HG03196 (cell line): Measurements from ENCODE around the gene HHAT.
"Not testable (repeated sequence)": the region's sequence is repeated elsewhere in the genome, so short reads cannot be mapped to it uniquely, and the experiment has no call there.

Source experiments
- ATAC-seq: cut with Tn5 transposase; IDR thresholded peaks from one replicate; pipeline ENCODE4 v1.9.1; 2021; ENCODE audit not compliant: unreplicated experiment

Gene HHAT

DNA sequence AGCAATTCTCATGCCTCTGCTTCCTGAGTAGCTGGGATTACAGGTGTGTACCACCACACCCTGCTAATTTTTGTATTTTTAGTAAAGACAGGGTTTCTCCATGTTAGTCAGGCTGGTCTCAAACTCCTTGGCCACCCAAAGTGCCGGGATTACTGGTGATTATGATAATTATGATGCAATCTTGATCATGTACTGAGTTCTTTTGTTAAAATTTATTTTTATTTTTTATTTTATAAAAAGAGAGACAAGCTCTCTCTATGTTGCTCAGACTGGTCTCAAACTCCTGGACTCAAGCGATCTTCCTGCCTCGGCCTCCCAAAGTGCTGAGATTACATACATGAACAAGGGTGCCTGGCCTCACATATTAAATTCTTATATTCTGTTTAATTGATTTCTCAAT is 25.6 kb downstream of the HHAT start:
- ATAC-seq: not testable (repeated sequence)

DNA sequence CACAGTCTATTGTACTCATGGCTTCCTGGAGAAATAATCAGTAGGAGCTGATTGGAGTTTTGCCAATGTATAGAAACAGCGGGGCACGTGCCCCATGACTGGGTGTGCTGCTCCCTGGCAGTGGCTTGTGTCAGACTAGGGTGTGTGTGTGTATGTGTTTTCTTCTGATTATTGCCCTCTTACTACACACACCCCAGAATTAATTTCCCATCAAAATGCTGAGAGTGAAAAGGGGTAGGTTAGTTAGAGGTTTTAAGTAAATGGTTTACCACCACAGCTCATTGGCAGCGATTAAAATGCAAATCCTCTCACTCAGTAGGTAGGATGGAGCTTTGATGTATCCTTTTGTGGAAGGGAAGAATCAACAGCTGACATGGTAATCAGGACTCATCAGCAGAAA is 29.9 kb downstream of the HHAT start:
- ATAC-seq: no peak

DNA sequence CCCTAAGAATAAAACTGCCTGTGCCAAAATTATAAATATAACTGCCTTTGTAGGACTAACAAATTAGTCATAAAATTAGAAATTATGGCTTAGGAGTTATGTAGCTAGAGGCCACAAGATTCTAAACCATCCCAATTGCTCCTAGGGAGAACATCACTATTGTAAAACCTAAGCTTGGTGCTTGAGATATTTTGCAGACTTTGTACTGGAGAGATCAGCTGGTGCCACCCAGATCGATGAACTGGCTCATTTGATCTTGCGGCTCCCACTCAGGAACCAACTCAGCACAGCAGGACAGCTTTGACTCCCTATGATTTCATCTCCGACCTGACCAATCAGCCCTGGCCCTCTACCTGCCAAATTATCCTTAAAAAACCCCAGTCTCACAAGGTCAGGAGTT is 30.6 kb downstream of the HHAT start:
- no peak for ATAC-seq

DNA sequence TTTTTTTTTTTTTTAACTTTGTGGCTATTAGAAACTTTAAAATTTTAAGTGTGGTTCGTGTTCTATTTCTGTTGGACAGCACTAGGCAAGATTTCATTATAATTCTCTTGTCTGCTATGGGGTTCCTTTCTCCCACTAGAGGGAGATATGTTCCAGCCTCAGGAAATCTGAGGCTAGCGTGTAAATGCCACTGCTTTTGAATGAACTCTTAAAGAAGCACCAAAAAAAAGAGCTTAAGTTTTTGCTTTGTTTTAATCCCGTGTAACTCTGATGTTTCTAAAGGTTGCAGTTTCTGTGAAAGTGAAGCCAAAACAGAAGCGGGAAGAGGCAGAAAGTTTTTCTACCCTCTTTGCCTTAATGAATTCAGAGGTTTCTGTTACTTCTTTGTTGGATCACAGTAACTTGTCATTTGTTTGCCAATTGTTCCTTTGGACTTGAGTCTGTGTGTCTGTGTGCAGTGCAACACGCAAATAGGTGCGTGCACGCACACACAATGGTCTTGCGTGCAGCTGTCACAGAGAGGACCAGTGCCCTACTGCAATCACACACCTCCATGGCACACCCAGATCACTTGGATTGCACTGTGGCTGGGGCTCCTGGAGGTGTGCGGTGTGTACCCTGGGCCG is 32.3 kb downstream of the HHAT start:
- ATAC-seq: no peak

DNA sequence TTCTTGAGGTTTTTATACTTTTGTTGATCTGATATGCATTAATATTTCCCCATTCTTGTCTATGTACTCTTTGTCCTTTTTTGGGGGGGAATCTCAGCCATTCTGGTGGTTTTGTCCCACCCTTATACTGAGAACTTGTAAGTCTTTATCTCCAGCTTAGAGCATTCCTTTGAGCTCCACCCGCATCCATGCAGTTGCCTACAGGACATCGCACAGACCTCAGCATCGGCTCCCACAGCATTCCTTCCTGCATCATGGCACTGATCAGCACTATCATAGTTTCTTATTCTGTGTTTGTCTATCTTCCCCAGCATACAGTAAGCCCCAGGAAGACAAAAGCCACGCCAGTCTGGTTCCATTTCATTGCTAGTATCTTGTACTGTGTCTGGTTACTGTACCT is 33.0 kb downstream of the HHAT start:
- no peak for ATAC-seq

DNA sequence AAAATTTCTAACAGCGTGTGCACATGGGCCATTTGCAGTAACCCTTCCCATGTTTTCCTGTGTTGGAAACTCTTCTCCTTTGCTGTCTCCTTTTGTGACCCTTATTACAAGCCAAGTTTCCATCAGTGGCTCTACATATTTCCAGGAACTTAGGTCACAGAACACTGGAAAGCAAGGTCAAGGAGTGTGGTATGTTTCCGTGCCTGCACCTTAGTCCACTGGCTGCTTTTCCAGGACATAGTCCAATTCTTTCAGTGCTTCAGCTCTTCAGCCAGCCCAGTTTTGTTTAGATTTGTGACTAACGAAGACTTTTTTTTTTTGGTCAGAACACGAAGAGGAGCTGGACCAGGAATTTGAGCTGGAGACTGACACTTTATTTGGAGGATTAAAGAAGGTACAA is 33.8 kb downstream of the HHAT start:
- ATAC-seq: no peak

DNA sequence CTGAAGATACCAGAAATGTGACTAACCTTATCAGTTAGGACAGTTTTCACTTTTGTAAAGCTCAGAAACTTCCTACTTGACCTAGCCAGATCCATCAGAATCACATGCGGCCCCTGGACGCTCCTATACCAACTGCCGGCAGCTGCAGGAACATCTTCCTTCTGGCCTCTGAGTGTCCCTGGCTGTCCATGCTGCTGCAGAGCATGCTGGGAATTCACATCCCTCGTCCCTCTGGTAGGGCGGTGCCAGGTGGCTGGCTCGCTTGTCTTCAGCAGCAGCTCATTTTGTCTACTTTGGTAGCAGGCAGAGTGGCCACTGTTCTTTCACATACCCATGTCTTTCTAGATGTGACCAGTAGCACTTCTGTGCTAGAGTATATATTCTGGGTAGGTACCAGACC is 34.4 kb downstream of the HHAT start:
- ATAC-seq: no peak

DNA sequence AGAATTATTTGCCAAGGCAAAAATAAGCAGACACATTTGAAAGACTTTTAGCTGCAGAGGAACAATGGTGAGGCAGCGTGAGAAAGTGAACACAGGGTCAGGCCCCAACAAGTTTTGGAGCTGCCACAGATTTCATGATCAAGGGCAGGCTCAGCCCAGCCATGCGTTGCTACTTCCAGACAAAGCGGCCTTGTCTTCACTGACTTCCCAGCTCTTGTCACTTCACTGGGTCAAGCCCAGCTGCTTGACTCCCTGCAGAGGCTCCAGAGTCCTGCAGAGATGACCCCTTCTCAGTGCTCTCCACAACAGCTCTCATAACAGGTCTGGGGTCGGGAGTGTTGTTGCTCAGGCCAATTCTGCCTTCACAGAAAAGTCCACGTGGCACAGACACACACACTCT is 35.8 kb downstream of the HHAT start:
- ATAC-seq: no peak

DNA sequence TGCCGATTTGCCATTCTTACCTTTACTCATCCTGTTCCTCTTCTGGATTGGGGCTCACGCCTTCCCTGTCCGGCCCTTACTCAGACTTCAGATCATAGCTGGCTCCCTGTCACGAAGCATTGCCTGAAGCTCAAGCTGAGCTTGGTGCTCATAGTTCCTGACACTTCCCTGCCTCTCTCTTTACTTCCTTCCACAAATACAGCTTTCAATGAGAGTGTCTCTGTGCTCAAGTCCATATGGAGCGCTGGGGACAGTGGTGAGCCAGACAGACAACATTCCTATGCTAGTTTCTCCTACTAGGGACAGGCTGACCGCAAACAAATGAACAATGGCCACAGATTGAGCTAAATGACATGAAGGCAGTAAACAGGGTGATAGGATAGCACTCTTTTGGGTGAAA is 38.1 kb downstream of the HHAT start:
- ATAC-seq: no peak

DNA sequence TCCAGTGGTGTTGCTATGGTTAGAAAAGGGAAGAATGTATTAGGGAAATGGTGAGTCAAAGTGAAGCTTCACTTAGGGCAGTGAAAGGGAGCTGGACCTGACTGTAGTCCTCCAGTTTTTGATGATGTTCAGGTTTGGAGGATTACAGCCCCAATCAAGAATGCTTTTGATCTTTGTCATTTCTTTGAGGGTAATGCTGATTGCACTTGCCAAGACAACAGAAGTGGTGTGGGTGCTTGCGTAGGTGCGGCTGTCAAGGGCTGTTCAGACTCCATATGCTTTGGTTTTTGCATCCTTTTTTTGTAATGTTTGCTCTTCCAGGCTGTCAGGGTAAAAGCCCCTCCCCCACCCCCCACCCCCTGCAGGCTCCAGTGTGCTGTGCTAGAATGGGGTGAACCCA is 38.9 kb downstream of the HHAT start:
- ATAC-seq: no peak

DNA sequence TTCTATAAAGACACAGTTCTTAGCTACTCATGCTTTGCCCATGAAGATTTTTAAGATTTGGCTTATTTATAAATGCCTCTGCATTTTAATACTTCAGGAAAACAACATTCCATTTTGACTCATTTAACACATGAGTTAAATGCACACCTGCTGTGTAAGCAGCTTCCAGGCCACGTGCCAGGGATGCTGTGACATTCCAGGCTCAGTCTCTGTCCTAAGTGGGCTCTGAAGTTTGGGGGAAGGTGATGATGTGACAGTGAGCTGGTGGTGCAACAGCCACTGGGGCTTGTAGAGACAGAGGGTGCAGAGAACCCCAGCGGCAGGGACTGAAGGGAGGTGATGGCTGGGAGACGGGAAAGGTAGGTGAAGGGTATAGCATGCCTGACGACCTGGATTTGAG is 40.7 kb downstream of the HHAT start:
- no peak for ATAC-seq

DNA sequence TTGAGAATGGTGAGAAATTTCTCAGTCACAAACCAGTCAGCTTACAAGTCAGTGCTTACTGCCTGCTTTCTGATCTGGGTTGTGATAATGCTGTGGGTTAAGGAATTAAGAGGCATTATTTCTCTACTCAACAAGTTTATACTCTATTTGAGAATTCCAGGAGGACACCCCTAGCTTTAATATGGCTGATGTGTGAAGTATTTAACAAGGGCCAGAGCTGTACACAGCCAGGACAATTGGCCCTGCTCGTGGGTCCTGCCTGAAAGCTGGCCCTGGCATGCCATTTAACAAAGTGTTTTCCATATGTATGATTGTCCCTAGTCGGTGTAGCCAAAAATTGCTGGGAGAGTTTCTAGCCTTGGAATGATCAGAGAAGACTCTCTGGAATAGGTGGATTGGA is 43.2 kb downstream of the HHAT start:
- no peak for ATAC-seq

DNA sequence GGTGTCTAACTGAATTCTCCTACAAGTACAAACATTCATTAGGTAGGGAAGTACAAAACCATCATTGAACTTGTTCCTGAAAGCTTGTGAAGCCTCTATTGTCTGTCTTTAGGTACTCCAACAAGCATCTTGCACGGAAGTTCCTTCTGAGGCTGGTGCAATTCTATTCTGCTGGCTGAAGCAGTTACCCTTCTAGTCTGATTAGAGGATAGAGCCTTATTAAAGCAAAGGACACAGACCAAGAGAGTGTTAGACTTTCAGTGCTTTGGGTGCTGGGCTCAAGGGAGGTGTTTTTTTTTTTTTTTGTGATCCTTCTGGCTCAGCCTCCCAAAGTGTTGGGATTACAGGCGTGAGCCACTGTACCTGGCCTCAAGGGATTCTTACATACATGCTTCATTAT is 43.8 kb downstream of the HHAT start:
- no peak for ATAC-seq

DNA sequence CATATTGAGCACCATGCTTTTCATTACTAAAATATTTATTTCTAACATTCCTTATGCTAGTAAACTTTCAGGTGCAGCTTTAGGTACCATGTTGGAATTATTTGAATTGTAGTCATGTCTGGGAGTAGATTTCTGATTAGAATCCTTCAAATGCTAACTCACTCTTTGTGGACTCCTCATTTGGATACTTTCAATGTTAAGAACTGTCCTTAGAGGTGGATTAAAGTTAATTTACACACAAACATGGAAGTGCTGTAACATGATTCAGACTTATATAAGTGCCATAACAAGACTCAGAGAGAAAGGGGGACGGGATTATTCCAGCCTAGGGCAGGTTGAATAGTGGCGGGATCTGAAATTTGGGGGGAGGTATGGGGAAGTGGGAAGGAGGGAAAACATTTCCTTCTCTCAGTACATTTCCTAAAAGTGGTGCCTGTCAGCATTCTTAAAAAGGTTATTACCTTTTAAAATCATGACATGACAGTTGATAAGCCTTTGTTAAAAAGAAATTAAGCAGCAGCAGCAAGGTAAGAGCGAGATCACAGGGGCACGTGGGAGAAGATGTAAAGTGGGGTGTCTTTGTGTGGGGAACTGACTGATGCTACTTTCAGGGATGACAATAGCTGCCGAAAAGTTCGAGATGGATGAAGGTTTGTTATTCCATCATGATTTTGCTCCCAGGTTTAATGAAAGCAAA is 44.4 kb downstream of the HHAT start:
- no peak for ATAC-seq

DNA sequence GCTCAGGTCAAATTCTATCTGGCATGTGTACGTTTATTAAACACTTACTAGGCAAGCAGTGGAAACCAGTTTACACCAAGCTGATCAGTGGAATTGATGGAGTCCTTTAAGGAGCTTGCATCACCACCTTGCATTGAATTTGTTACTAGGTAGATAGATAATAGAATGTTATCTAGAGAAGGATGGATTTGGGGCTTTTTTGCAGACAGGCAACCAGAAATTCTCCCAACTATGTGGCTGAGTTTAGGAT is 44.9 kb downstream of the HHAT start:
- ATAC-seq: no peak

DNA sequence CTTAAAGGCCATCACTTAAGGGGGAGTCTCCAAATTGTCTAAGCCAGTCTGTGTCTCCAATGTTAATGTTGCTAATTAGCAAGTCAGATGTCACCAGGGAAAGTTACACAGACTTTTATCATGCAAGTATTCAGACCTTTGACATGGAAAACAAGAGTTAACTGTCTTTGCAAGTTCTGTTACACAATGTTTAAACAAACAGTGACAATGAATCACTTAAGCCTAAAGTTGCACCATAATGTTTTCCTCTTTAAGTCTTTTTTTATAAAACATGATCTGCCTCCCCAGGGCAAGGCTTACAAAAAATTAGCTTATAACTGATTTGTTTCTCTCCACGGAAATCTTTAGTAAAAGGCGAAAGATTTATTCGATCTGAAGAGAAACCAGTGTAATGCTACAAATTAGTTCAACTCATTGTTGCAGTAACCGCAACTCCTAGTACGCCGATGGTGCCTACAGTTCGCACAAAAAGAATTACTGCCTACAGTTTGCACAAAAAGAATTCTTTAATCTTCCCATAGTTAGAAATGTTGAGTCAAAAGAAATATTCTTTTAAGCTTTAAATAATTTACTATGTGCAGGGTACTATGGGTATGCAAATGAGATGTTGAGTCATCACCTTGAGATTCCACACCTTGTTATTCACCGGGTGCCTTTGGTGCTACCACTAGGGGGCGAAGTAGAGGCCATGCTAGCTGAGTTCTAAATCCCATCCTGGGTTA is 45.3 kb downstream of the HHAT start:
- ATAC-seq: peak; percentile 68

DNA sequence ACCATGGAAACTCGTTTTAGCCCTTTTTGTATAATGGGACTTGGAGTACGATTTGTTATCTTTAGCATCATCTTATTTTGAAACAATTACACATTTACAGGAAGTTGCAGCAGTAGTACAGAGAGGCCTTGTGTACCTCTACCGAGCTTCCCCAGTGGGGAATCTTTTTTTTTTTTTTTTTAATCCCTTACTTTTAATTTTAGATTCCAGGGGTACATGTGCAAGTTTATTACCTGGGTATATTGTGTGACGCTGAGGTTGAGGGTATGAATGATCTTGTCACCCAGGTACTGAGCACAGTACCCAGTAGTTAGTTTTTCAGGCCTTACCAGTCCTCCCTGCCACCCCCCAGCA is 45.9 kb downstream of the HHAT start:
- no peak for ATAC-seq

DNA sequence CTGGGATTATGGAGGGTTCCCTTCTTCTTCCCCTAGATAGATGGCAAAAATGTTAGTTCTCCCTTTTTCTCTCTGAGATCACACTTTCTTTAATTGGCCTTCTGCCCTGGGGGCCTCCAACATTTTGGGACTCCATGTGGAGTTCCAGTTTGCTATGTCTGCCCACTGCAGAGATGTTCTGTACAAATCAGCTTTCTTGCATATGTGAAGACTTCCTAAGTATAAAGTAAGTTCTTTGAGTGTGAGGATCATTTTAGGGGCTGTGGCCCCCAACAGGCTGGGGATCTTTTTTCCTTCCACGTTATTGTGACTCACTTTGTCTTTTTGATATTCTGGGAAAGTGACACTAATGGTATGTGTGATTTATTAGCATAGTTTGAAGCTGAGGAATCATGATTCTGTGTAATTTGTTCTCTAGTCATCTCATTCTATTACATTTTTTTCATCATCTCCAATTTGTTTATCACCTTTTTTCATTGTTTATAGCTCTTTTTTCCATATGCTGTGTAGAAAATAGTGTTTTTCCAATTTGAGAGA is 48.2 kb downstream of the HHAT start:
- ATAC-seq: no peak

DNA sequence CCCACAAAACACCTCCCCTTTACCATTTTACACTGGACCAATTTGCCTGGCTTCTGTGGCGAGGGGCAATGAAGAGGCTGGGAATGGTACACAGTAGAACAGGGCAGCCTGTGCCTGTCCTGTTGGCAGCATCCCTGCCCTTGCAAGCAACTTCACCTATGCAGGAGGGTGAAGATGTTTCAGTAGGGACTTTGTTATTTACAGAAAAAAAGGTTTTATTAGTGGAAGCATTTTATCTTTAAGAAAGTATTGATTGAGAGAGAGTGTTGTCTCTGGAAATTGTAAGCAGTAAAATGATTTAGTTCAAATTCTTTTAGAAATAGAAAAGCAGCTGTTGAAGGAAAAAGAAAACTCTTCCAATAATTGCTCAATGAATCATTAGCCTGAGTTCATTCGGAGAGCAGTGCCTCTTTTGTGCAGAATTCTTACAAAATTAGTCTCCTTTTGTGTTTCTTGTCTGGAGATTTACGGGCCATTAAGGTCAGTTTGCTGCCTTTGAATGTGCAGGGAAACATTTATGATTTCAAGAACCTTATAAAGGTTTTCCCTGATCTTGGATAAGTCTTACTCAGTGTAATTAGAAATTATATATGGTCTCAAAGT is 49.1 kb downstream of the HHAT start:
- ATAC-seq: no peak

DNA sequence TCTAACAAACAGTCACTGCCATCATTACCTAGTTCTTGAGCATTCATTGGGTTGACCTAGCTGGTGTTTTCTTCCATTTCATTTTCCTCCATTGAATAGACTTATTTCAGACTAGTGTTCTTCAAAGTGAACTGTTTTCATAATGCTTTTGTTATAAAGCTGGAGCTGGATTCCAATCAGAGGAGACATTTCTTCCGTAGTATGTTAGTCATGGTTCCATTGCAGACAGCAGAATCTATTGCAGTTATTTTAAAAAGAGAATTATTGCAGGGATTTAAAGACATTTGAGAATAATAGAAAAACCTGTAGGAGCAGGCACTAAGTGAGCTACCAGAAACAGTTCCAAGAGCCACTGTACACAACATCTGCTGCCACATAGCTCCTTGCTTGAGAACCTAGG is 50.0 kb downstream of the HHAT start:
- no peak for ATAC-seq

DNA sequence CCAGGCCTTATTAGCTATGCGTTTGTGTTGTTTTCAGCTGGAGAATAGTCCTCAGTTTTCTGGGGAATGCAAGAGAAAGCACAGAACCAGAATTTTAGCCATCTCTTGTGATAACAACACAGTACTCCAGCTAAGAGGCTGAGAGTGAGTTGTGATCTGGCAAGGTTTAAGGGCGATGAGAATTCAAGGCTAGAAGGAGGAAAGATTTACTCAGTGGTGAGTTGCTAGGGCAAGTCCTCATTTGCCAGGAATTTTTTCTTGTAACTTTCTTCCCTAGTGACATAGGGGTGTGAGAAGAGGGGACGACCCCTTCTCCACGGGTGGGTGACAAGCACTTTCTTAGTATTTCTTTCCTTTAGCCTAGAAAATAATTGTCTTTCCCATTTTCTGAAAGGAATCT is 53.2 kb downstream of the HHAT start:
- no peak for ATAC-seq

DNA sequence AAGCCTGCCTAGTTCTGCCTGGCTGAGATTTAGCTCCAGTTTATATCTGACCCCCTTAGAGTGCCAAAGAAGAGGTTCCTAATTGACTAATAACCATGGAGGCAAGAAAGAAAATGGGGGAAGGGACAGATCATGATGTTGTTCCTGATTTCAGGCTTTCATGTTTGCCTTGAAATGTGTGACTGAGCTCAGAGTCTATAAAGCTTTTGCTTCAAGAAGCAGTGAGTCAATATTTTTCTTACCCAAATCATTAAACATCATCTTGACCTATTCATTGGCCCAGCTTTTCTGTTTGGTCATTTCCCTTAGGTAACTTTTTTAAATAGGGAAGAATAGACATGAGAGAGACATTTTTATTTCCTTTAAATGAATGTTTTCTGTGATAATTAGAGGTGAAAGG is 55.9 kb downstream of the HHAT start:
- no peak for ATAC-seq
